Astrocyte (in vitro differentiated cells and primary cell): Measurements from ENCODE around the gene TMEM154. TPM values are rescaled to one million over a fixed set of nuclear protein-coding genes. Genes with fewer than 3 reads are reported as not detected.

ENCODE experiments used
- DNase-seq: peaks from one replicate; pipeline ENCODE4 v3.0.0-alpha.2; 2010; ENCODE audit warnings: low read depth
- FAIRE-seq: peaks from 2 replicates; lab custom pipeline; 2011; peaks lifted over from hg19 to GRCh38; lab: Jason Lieb, UNC
- H2AFZ ChIP-seq: 2 replicates; pipeline ENCODE4 v1.6.0; 2012; ENCODE audit warnings: low read depth, low read length, inconsistent platforms
- H3K27ac ChIP-seq: 2 replicates; pipeline ENCODE4 v1.5.1; 2011; ENCODE audit warnings: low read depth, low read length, inconsistent platforms
- H3K27me3 ChIP-seq: 2 replicates; pipeline ENCODE4 v1.6.0; 2011; ENCODE audit warnings: low read length, inconsistent platforms; ENCODE audit not compliant: insufficient read depth
- H3K36me3 ChIP-seq: 2 replicates; pipeline ENCODE4 v1.5.1; 2011; ENCODE audit warnings: low read length, inconsistent platforms; ENCODE audit not compliant: insufficient read depth
- H3K4me1 ChIP-seq: 2 replicates; pipeline ENCODE4 v1.5.1; 2011; ENCODE audit warnings: low read length, inconsistent platforms; ENCODE audit not compliant: insufficient read depth
- H3K4me2 ChIP-seq: 2 replicates; pipeline ENCODE4 v1.6.0; 2012; ENCODE audit warnings: low read length, inconsistent platforms
- H3K4me3 ChIP-seq: 2 replicates; pipeline ENCODE4 v1.5.1; 2011; ENCODE audit warnings: low read depth, mild to moderate bottlenecking, low read length, inconsistent platforms; ENCODE audit not compliant: insufficient read depth
- H3K79me2 ChIP-seq: 2 replicates; pipeline ENCODE4 v1.6.0; 2012; ENCODE audit warnings: mild to moderate bottlenecking, low read length, inconsistent platforms; ENCODE audit not compliant: insufficient read depth
- H3K9ac ChIP-seq: 2 replicates; pipeline ENCODE4 v1.6.0; 2012; ENCODE audit warnings: mild to moderate bottlenecking, low read length, inconsistent platforms
- H3K9me3 ChIP-seq: 2 replicates; pipeline ENCODE4 v1.5.1; 2012; ENCODE audit warnings: low read depth, mild to moderate bottlenecking, low read length, inconsistent platforms; ENCODE audit not compliant: insufficient read depth
- H4K20me1 ChIP-seq: 2 replicates; pipeline ENCODE4 v1.6.0; 2012; ENCODE audit warnings: low read length, inconsistent platforms; ENCODE audit not compliant: insufficient read depth
- H3K27ac Mint-ChIP-seq: one replicate; pipeline ENCODE4 v1.8.0; 2021; ENCODE audit warnings: mild to moderate bottlenecking, mixed read lengths; ENCODE audit not compliant: unreplicated experiment
- H3K27me3 Mint-ChIP-seq: one replicate; pipeline ENCODE4 v1.8.0; 2021; ENCODE audit warnings: low read depth, mixed read lengths; ENCODE audit not compliant: unreplicated experiment
- H3K36me3 Mint-ChIP-seq: one replicate; pipeline ENCODE4 v1.8.0; 2021; ENCODE audit warnings: low read depth, mixed read lengths; ENCODE audit not compliant: unreplicated experiment
- H3K4me1 Mint-ChIP-seq: one replicate; pipeline ENCODE4 v1.8.0; 2021; ENCODE audit warnings: low read depth, mixed read lengths; ENCODE audit not compliant: unreplicated experiment
- H3K4me3 Mint-ChIP-seq: one replicate; pipeline ENCODE4 v1.8.0; 2021; ENCODE audit warnings: mild to moderate bottlenecking, moderate library complexity, mixed read lengths; ENCODE audit not compliant: unreplicated experiment
- H3K9me3 Mint-ChIP-seq: one replicate; pipeline ENCODE4 v1.8.0; 2021; ENCODE audit warnings: mild to moderate bottlenecking, mixed read lengths; ENCODE audit not compliant: unreplicated experiment
- EZH2 ChIP-seq: IDR thresholded peaks from 2 replicates; pipeline ENCODE4 v1.6.1; 2012; ENCODE audit warnings: mild to moderate bottlenecking, low read length, inconsistent platforms; ENCODE audit not compliant: insufficient read depth
- total RNA-seq: library from RNA; stranded (reverse); gene quantifications from 2 replicates; pipeline ENCODE4 v1.2.1, GENCODE V29; 2021
- TF ChIP-seq, protein P1 (sequence below): IDR thresholded peaks from 2 replicates; pipeline ENCODE4 v1.5.1; 2011; ENCODE audit warnings: low read depth, mild to moderate bottlenecking, inconsistent platforms, low read length, moderate library complexity; ENCODE audit not compliant: insufficient read depth

Gene TMEM154
- total RNA-seq, 1 donor from 2014 or later, result 13.2 TPM

DNA sequence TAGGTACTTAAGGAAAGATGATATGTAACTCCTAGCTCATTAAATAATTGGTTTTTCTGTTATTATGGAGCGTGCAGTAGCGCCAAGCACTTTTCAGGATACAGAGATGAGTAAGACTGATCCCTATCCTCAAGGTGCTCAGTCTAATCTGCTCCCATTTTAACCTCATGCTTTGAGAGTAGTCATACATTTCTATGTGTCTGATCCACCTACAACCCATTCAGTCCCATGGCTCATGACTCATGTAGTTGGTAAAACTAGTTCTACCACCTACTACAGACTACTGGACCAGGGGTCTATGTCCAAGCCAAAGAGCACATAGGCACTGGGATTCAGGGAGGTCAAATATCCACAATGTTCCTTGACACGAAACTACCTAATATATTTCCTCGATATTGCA, 60.8 kb downstream of the TMEM154 start:
- Histone ChIP-seq H3K27me3 (peaks cover 2% of the 10 kb centered on the region), H3K9me3 (no peaks in the 10 kb centered on the region), H4K20me1 (no peaks in the 10 kb centered on the region), H3K4me3 (no peak overlapping the region), H3K36me3 (no peaks in the 10 kb centered on the region), H3K27ac (no peak overlapping the region), H3K4me2 (no peak overlapping the region), H3K79me2 (no peaks in the 10 kb centered on the region), H3K9ac (no peak overlapping the region), H3K4me1 (no peaks in the 10 kb centered on the region), H2AFZ (no peak overlapping the region)
- TF ChIP-seq, protein P1, sequence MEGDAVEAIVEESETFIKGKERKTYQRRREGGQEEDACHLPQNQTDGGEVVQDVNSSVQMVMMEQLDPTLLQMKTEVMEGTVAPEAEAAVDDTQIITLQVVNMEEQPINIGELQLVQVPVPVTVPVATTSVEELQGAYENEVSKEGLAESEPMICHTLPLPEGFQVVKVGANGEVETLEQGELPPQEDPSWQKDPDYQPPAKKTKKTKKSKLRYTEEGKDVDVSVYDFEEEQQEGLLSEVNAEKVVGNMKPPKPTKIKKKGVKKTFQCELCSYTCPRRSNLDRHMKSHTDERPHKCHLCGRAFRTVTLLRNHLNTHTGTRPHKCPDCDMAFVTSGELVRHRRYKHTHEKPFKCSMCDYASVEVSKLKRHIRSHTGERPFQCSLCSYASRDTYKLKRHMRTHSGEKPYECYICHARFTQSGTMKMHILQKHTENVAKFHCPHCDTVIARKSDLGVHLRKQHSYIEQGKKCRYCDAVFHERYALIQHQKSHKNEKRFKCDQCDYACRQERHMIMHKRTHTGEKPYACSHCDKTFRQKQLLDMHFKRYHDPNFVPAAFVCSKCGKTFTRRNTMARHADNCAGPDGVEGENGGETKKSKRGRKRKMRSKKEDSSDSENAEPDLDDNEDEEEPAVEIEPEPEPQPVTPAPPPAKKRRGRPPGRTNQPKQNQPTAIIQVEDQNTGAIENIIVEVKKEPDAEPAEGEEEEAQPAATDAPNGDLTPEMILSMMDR, result no peak
- TF ChIP-seq EZH2, result no peak
- Mint-ChIP-seq H3K27me3 (peaks cover 17% of the 10 kb centered on the region), H3K4me3 (no peak overlapping the region), H3K27ac (no peak overlapping the region), H3K4me1 (peaks cover 2% of the 10 kb centered on the region), H3K9me3 (peaks cover 3% of the 10 kb centered on the region), H3K36me3 (no peaks in the 10 kb centered on the region)
- no peak for DNase-seq
- FAIRE-seq, result no peak

DNA sequence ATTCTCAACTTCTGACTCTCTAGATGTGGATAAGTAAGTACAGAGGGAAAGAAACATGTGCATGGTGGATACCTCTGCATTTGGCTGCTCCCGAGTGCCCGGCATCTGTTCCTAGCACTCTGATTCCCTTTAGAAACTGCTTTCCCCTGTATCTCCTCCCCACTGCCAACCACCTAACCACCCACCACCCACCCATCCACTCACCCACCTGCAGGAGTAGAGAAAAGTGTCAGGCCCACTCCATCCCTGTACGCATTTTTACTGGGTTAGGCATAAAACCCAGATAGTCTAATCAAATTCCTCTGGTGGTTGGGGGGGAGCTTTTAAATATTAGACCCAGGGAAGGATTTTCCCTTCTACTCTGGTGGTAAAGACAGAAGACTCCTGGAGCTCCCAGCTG, 63.0 kb downstream of the TMEM154 start:
- no peaks in the 10 kb centered on the region for H3K79me2 ChIP-seq
- peaks cover 9% of the 10 kb centered on the region for H3K27me3 ChIP-seq
- Mint-ChIP-seq H3K36me3 (no peaks in the 10 kb centered on the region), H3K9me3 (peaks cover 5% of the 10 kb centered on the region), H3K4me3 (no peak overlapping the region), H3K27me3 (peaks cover 25% of the 10 kb centered on the region), H3K27ac (no peak overlapping the region), H3K4me1 (peaks cover 2% of the 10 kb centered on the region)
- TF ChIP-seq EZH2, result no peak
- TF ChIP-seq, protein P1, result no peak
- H2AFZ ChIP-seq, result no peak overlapping the region
- no peak overlapping the region for H3K9ac ChIP-seq
- no peaks in the 10 kb centered on the region for H3K9me3 ChIP-seq
- H3K4me2 ChIP-seq, result no peak overlapping the region
- no peaks in the 10 kb centered on the region for H3K4me1 ChIP-seq
- H3K27ac ChIP-seq, result no peak overlapping the region
- no peaks in the 10 kb centered on the region for H3K36me3 ChIP-seq
- no peak overlapping the region for H3K4me3 ChIP-seq
- DNase-seq (no peak), FAIRE-seq (no peak)
- H4K20me1 ChIP-seq, result no peaks in the 10 kb centered on the region

DNA sequence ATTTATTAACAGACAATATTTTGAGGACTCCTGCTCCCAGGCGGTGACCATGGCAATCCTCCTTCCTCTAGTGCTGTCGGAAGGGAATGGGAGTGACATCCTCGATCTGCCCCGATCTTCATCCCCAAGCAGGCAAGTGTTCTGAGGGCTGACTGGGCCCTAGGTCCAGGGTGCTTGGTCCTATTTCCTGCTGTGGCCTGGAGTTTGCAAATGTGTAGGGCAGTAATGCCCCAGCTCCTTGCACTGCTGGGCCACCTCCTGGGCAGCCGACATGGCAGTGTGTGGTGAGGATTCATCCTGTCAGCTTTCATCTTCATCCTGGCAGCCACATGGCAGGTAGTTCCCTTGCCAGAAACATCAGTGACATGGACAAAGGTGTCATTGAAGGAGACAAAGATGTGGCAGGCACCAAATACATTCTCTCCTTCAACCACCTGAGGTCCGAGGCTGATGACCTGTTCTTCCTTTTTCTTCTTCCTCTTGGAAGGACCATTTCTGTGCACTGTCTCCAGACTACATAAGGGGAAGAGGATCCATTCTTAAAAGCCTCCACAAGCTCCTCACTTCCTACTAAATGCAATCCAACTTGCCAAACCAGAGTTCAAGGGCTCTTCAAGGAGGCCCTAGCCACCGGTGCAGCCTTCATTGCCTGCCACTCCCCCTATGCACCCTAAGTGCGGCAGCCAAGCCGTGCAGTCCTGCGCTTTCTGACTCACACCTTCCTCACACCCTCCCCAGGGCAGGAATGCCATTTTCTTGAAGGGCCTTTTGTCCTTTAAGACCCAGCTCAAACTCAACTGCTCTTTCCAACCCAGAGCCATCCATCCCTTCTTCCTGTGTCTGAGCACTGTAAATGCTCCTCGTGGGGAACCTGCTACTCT, 65.7 kb downstream of the TMEM154 start:
- Histone ChIP-seq H3K79me2 (no peaks in the 10 kb centered on the region), H3K4me2 (no peak overlapping the region), H3K27me3 (peaks cover 9% of the 10 kb centered on the region), H2AFZ (no peak overlapping the region), H3K4me3 (no peak overlapping the region), H3K4me1 (no peaks in the 10 kb centered on the region), H3K9me3 (no peaks in the 10 kb centered on the region), H3K27ac (no peak overlapping the region), H3K9ac (no peak overlapping the region), H3K36me3 (no peaks in the 10 kb centered on the region), H4K20me1 (no peaks in the 10 kb centered on the region)
- Mint-ChIP-seq H3K27ac (no peak overlapping the region), H3K4me3 (no peak overlapping the region), H3K27me3 (peaks cover 23% of the 10 kb centered on the region), H3K36me3 (no peaks in the 10 kb centered on the region), H3K9me3 (peaks cover 5% of the 10 kb centered on the region), H3K4me1 (peaks cover 2% of the 10 kb centered on the region)
- TF ChIP-seq EZH2, result no peak
- TF ChIP-seq, protein P1, result no peak
- DNase-seq (no peak), FAIRE-seq (no peak)
